ENCODE results near the gene LGALS3BP.
"Not testable (repeated sequence)": the region's sequence is repeated elsewhere in the genome, so short reads cannot be mapped to it uniquely, and the experiment has no call there.

Gene LGALS3BP

GRCh38 chr17:78962984-78963348 is 16.8 kb downstream of the LGALS3BP start:
- DNase-seq = not testable (repeated sequence)

- DNase-seq = no peak
Observed at GRCh38 chr17:78962345-78962983, 17.3 kb downstream of the LGALS3BP start.

DNA sequence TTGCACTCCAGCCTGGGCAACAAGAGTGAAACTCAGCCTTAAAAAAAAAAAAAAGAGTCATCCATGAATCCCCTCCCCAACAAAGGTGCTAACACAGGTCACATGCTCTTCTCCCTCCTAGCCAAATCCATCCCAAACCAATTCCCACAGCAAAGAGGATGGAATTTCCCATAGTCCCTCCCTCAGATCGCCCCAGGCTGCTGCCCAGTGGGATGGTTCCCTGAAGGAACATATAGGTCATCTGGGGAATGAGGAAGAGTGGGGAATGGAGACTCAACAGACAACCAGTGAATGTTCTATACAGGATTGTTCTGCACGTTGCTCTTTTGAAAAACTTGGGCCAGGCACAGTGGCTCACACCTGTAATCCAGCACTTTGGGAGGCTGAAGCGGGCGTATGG is 18.2 kb downstream of the LGALS3BP start:
- no peak for DNase-seq

DNA sequence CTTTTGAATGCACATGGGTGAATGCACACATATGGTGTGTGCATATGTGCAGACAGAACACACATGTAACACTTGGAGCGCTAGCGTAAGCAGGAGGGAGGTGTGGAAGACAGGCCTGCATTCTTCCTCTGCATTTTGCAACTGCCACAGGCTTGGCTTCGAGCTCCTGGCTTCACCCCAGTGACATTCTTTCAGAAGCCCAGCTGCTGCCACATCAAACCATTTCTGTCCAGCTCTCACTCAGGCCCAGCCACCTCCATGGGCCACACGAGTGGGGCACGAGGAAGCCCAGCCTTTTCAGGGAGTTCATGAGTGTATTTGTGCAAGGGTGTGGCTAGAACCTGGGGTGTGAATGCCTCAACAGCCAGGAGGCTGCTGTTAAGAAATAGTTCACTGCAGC is 18.8 kb downstream of the LGALS3BP start:
- DNase-seq = no peak

DNA sequence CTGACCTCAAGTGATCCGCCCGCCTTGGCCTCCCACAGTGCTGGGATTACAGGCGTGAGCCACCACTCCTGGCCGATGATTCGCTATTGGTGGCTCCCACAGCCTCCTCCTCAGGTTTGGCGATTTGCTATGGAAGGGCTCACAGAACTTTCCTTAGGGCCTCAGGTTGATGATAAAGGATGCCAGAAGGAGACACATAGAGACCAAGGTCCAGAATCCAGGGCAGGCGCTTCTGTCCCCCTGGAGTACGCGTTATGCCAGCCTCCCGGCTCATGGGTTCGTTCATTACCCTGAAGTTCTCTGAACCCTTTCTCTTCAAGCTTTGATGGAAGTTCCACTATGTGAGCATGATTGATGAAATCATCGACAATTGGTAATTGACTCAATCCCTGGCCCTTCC is 19.9 kb downstream of the LGALS3BP start:
- no peak for DNase-seq

DNA sequence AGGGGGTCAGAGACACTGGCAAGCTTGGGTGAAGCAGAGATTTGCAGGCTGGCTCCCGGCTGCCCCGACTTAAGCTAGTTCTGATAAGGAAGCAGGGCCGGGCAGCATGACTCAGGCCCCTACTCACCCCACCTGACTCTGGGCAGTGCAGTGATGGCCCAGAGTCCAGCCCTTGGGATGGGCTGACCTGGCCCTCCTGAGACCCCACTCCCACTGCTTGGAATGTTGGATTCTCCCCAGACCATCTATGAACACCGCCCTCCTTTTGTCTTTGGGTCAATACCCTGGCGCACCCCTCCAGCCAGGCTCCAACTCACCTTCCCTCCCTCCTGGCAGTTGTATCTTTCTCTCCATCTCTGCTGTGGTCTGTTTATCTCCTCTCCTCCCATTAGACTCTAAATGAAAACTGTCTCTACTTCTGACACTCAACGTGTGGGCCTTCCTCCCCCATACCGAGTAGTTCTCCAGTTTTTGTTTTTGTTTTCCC is 21.0 kb downstream of the LGALS3BP start:
- DNase-seq = no peak

GRCh38 chr17:78957128-78957527 is 22.6 kb downstream of the LGALS3BP start:
- no peak for DNase-seq

- DNase-seq = no peak
Observed at GRCh38 chr17:78956254-78956653, 23.5 kb downstream of the LGALS3BP start.

DNA sequence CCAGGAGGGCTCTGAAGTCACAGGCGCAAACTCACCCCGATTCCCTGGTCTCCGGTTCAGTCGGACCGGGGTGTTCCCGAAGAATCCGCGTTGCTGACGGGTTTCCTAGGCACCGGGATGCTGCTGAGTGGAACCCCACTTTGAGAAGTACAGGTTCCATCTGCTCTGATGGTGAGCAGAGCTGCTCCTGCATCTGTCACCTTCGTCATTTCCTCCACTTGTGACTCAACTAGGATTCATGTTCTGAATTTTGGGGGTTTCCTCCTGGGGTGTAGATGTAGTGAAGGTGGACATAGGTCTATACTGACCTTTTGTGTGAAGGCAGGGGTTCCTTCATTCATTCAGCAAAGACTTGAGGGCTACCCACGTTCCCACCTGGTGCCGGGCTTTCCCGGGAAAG is 25.0 kb downstream of the LGALS3BP start:
- no peak for DNase-seq

DNA sequence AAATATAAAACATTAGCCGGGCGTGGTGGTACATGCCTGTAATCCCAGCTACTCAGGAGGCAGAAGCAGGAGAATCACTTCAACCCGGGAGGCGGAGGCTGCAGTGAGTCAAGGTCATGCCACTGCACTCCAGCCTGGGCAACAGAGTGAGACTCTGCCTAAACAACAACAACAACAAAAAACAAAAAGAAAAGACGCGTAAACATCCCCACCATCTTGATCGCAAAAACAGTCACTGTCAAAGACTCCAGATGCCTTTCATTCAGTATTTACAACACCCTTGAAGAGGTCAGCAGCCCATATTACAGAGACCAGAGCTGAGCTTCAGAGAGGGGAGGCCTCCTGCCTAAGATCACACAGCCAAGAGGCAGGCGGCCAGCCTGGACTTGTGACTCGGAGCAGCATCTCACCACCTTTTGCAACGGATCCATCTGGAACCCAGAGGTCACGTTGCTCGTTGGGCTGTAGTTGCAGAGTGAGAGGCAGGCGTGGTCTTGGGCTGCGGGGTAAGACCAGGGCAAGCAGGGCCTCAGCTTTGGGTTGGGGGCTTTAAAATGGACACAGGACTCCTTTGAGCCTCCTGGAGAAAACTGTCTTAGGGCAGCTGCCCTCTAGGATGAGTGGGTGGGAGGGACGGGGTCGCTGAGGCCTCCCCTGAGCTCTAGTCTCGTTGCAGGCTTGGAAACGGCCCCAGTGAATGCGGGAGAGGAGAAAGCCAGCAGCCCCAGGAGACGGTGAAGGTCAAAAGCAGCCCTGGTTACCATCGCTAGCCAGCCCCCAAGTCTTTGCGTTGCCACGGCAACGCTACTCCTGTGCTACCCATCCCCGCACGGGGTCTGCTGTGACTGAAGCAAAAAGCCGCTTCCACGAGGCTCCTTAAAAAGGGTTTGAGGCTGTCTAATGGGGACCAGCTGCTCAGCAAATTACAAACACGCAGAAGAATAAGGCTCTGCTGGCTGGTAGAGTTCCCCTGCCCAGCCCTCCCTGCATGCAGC is 26.1 kb downstream of the LGALS3BP start:
- DNase-seq = no peak

DNA sequence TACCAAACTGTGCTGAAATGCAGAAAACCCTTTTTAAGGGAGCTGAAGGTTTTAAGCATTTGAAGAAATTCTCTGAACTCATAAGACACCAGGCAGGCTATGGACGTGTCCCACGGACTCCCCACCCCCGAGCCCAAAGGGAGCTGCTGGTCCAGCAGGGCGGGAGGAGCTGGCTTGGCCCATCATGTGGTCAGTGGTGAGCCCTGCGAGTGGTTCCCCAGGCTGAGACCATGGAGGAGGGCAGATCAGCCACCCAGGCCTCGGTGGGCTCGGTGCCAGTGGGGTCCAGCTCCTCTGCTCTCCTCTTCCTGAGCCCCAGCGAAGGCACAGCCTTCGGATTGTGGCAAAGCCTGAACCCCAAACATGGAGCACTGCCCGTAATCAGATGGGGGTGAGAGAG is 27.0 kb downstream of the LGALS3BP start:
- no peak for DNase-seq

DNA sequence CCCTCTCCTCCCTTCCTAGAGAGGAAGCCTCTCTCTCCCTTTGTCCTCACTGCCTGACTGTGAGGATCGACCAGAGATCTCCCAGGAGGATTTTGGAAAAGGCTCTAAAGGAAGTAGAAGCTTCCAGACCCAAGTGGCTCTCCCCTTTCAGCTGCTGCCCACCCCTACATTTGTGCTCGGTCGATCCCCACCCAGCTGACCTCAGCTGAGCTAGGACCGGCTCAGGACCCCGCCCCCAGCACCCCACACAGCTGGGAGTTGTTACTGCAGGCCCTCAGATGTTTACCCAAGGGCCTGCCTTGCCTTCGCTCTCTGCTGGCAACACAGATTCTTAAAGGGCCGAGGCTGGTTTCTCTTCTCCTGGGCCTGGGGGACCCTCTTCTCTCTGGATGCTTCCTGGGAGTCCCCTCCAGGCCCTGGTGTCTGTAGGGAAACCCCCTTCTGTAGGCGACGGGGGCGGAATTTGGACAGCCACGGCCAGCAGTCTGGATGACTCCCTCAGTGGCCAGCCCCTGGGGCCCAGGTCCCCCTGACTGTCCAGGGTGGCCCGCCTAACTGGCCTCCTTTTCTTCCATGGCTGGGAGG is 27.7 kb downstream of the LGALS3BP start:
- no peak for DNase-seq

DNA sequence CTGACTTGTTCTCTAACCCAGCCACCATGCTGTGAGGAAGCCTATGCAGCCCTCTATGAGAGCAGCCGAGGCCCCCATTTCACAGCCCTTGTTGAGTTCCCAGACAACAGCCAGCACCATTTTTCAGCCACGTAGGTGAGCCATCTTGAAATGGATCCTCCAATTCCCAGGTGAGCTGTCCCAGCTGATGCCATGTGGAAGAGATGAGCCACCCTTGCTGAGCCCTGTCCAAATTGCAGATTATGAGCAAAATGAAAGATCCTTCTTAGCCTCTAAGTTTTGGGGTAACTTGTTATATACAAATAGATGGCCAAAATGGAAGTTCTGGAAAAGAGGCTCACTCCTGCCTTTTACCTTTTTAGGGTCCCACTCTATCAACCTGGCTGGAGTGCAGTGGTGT is 28.9 kb downstream of the LGALS3BP start:
- DNase-seq = no peak

DNA sequence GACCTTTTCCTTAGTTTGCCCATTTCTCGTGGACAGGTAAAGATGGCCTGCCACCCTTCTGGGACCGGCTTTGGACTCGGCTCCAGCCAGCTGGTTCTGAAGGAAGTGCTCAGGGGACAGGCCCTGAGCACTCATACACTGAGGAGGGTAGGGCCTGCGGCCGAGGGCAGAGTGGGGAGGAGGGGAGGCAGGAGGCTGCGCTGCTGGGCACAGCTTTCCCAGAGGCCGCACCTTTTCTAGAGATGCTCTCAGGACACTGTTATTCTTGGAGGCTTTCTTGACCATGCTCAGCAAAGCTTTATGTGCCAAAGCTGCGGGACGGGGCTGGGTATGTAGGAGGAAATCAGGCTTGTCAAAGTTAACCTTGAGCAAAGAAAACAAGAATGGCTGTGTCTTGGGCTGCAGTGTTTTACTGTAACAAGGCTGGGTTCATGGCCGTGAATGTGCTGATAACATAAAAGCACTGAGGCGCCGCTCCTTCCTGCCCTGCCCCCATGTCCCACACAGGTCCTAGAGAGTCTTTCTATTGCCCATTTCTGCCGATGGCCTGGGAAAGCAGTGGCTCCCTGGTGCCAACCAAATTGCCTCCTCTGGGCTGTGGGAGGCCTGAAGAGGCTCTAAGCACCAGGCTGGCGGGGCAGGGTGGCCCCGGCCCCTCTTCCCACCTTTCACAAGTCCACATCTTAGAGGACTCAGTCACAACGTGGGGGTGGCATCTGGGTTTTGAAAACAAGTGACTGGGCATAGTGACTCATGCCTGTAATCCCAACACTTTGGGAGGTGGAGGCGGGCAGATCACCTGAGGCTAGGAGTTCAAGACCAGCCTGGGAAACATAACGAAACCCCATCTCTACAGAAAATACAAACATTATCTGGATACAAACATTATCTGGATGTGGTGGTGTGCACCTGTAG is 32.2 kb downstream of the LGALS3BP start:
- no peak for DNase-seq

DNA sequence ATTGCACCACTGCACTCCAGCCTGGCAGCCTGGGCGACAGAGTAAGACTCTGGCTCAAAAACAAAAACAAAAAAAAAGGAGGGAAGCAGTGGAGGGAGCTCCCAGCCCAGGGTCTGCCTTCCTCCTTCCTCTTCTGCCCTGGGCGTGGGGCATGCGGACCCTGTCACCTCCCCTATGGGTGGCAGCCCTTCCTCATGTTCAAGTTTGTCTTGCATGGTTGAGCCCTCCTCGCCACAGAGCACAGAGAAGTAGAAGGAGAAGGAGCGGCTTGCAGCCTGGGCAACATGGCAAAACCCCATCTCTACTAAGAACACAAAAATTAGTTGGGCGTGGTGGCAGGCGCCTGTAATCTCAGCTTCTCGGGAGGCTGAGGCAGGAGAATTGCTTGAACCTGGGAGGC is 33.1 kb downstream of the LGALS3BP start:
- no peak for DNase-seq

DNA sequence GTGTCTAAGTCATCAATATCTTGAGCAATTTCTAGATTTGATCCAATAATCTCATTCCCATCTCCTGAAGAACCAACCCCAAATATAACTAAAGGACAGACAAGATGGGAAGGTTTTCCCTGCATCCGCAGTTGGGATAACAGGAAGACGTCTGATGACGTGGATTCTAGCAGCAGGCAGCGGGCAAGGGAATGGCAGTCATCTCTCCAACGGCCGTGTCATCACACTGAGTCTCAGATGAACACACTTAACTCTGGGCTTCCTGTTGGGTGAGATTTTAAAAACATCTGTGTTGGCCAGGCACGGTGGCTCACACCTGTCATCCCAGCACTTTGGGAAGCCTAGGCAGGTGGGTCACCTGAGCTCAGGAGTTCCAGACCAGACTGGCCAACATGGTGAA is 33.6 kb downstream of the LGALS3BP start:
- DNase-seq = no peak

- not testable (repeated sequence) for DNase-seq
Observed at GRCh38 chr17:78945455-78945854, 34.3 kb downstream of the LGALS3BP start.

DNA sequence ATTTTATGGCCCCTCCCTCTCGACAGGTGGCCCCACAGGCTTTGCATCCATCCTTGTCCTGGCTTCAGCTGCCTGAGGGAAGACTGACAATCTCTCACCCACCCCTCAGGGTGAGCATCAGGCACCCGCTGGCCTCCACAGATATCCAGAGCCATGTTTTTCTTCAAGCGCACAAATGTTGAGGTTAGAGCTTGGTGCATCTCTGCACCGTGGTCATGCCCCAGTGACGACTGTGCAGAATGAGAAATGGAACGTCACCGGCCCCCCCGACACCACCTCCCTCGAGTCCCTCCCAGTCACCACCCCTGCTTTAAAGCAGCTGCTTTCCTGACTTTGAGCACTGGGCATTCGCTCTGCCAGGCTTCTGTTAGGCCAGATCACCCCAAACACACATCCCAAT is 34.8 kb downstream of the LGALS3BP start:
- no peak for DNase-seq

DNA sequence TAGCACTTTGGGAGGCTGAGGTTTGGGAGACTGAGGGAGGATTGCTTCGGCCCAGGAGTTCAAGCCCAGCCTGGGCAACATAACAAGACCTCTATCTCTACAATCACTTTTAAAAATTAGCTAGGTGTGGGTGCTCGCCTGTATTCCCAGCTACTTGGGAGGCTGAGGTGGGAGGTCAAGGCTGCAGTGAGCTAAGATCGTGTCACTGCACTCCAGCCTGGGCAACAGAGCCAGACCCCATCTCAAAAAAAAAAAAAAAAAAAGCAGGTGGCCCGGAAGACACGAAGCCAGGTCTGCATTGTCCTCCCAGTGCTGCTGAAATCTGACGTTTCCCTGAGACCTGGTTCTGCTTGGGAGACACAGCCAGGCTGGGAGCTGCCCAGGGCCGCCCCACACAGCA is 35.7 kb downstream of the LGALS3BP start:
- no peak for DNase-seq

GRCh38 chr17:78940708-78941107 is 39.0 kb downstream of the LGALS3BP start:
- DNase-seq = no peak

DNA sequence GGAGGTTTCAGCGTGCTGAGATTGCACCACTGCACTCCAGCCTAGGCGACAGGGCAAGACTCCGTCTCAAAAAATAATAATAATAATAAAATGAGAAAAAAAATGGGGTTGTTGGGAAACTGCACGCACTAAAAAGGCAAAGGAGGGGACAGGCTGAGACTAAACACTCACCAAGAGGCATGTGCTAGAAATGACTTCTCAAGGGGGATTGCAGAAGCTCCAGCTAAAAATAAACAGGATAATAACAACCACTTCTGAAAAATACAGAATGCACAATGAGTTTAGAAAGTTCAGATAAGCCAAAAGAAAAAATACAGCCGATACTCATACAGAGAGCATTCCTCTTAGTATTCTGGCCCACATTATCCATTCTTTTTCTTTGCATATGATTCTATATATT is 39.5 kb downstream of the LGALS3BP start:
- DNase-seq = no peak

GRCh38 chr17:78939615-78940014 is 40.1 kb downstream of the LGALS3BP start:
- no peak for DNase-seq

- DNase-seq = no peak
Observed at GRCh38 chr17:78937561-78937960, 42.2 kb downstream of the LGALS3BP start.
